Activated CD8-positive, alpha-beta memory T cell treated with anti-CD3 and anti-CD28 coated beads, Interleukin-2, amount 10 ng/mL, durations not matched to agents 7 days and 5 days (primary cell): ENCODE measurements around the gene IMP3. TPM values are rescaled to one million over a fixed set of nuclear protein-coding genes. Genes with fewer than 3 reads are reported as not detected.

Experiments
- ATAC-seq: fragments of 150-1000 bp; cut with Tn5 transposase; one replicate; pipeline ENCODE4 v1.10.0; 2021; ENCODE audit warnings: moderate library complexity
- CTCF ChIA-PET: fragments of 350-600 bp; sonication (Branson Sonifier 250); formaldehyde crosslinking; loops from one replicate; lab custom pipeline; 2021; ENCODE audit warnings: antibody characterized with exemption; lab: Charles Lee
- DNase-seq: peaks from one replicate; pipeline ENCODE4 v3.0.0-alpha.2; 2020
- H3K27ac Mint-ChIP-seq: one replicate; pipeline ENCODE4 v1.8.0; 2021; ENCODE audit warnings: mild to moderate bottlenecking, mixed read lengths
- H3K27me3 Mint-ChIP-seq: one replicate; pipeline ENCODE4 v1.8.0; 2021; ENCODE audit warnings: mixed read lengths
- H3K36me3 Mint-ChIP-seq: one replicate; pipeline ENCODE4 v1.8.0; 2021; ENCODE audit warnings: mild to moderate bottlenecking, mixed read lengths
- H3K4me1 Mint-ChIP-seq: one replicate; pipeline ENCODE4 v1.8.0; 2021; ENCODE audit warnings: mixed read lengths
- H3K4me3 Mint-ChIP-seq: one replicate; pipeline ENCODE4 v1.8.0; 2021; ENCODE audit warnings: mild to moderate bottlenecking, moderate library complexity, mixed read lengths
- H3K9me3 Mint-ChIP-seq: one replicate; pipeline ENCODE4 v1.8.0; 2022; ENCODE audit warnings: low read depth, mixed read lengths
- total RNA-seq, 2 experiments: library from RNA; stranded (reverse); gene quantifications; one replicate each; pipeline ENCODE4 v1.2.3, GENCODE V29; 2021

The IMP3 gene
- total RNA-seq, 2 experiments from 2014 or later: 84.0 to 109 TPM

DNA sequence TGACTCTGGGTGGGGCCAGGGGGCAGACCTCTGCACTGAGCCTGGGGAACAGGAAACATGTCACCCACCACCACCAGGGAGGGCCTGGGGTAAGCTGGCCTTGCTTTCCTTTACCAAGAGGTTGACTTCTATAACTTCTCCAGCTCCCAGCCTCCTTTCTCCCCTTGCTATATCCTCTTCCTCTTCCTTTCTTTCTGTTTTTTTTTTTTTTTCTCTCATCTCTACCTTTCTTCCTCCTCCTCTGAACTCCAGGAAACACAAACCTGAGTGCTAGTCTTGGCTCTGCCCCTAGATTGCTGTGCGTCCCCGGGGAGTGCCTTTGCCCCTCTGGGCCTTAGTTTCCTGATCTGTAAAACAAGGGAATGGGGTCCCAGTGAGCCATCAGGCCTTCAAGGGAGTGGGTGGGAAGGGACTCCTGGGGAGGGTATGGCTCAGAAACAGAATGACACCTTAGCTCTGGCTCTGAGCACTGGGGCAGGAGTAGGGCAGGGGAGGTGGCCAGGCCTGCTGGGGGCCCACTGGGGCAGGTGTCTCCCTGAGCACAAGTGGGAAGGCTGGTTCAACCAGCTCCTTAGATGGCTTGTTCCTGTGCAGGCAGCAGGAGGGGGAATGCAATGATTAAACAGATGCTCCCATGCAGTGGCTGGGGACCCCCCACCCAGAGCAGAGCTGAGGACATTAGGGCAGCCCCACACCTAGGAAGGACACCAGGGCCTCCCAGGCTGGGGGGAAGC lies 12.0 kb upstream of the IMP3 start:
- Mint-ChIP-seq H3K9me3 (no peaks in the 10 kb centered on the region), H3K36me3 (no peaks in the 10 kb centered on the region), H3K27ac (peak overlapping the region; percentile 74), H3K27me3 (peaks cover 9% of the 10 kb centered on the region), H3K4me1 (peaks cover 21% of the 10 kb centered on the region), H3K4me3 (no peak overlapping the region)
- CTCF ChIA-PET: interaction anchor here (1.1 to 2.0 kb wide), 6 partner anchors 11 to 317 kb away, joined by 3 to 19 read pairs (median 4); partner anchors contain the start of genes COMMD4 and IMP3
- ATAC-seq (no peak), DNase-seq (no peak)

DNA sequence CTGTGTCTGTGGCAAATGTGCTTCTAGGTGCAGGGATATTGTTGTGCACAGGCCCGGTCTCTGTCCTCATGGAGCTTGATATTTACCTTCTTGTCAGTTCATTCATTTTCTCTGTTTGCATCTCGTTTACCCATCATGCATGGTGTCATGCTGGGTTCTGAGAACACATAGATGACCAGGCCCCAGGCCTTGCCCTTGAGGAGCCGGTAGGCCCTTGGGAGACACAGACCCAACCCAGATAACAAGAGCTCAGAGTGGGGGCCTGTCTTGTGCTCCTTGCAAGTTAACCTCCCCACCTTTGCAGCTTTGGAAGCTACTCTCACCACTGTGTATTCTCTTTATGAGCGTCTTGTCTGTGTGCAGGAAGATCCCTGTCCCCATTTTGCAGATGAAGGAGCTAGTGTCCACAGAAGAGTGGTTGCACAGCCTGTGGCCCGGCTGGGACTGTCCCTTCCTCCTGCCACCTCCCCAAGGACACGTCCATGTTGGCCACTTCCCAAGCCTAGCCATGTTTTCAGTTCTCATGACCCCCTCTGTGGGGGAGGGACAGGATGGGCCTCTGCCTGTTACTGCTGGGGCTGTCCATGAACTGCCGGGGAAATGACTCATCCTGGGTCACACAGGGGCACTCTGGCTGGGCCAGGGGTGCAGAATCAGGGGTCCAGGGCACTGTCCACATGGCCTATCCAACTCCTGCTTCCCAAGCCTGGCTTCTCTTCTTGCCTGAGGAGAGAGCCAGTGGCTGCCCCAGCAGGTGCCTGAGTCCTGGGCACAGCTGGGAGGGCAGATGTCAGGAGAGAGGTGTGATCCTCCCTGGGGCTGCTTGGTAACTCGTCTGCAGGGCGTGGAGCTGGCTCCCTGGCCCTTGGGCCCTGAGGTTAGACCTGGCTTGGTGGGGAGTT lies 11.1 kb upstream of the IMP3 start:
- DNase-seq (peak; percentile 52), ATAC-seq (peak; percentile 21)
- no peaks in the 10 kb centered on the region for H3K36me3 Mint-ChIP-seq
- peaks cover 26% of the 10 kb centered on the region for H3K4me1 Mint-ChIP-seq
- CTCF ChIA-PET: interaction anchor here (0.6 to 2.0 kb wide), 6 partner anchors 10 to 316 kb away, joined by 3 to 19 read pairs (median 4); partner anchors contain the start of genes COMMD4 and IMP3
- H3K27ac Mint-ChIP-seq: peak overlapping the region; percentile 74
- no peaks in the 10 kb centered on the region for H3K9me3 Mint-ChIP-seq
- H3K27me3 Mint-ChIP-seq: peaks cover 17% of the 10 kb centered on the region
- no peak overlapping the region for H3K4me3 Mint-ChIP-seq

DNA sequence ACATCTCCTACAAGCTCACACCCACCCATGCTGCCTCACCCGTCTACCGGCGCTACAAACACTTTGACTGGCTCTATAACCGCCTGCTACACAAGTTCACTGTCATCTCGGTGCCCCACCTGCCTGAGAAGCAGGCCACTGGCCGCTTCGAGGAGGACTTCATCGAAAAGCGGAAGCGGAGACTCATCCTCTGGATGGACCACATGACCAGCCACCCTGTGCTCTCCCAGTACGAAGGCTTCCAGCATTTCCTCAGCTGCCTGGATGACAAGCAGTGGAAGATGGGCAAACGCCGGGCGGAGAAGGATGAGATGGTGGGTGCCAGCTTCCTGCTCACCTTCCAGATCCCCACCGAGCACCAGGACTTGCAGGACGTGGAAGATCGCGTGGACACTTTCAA lies 9.8 kb upstream of the IMP3 start:
- no peak overlapping the region for H3K27ac Mint-ChIP-seq
- no peak for ATAC-seq
- H3K4me3 Mint-ChIP-seq: no peak overlapping the region
- H3K36me3 Mint-ChIP-seq: no peaks in the 10 kb centered on the region
- CTCF ChIA-PET: interaction anchor here (0.5 kb wide), 1 partner anchor 9 kb away, joined by 3 read pairs; no protein-coding TSS in a partner anchor
- DNase-seq: no peak
- H3K4me1 Mint-ChIP-seq: peaks cover 26% of the 10 kb centered on the region
- peaks cover 19% of the 10 kb centered on the region for H3K27me3 Mint-ChIP-seq
- H3K9me3 Mint-ChIP-seq: no peaks in the 10 kb centered on the region

DNA sequence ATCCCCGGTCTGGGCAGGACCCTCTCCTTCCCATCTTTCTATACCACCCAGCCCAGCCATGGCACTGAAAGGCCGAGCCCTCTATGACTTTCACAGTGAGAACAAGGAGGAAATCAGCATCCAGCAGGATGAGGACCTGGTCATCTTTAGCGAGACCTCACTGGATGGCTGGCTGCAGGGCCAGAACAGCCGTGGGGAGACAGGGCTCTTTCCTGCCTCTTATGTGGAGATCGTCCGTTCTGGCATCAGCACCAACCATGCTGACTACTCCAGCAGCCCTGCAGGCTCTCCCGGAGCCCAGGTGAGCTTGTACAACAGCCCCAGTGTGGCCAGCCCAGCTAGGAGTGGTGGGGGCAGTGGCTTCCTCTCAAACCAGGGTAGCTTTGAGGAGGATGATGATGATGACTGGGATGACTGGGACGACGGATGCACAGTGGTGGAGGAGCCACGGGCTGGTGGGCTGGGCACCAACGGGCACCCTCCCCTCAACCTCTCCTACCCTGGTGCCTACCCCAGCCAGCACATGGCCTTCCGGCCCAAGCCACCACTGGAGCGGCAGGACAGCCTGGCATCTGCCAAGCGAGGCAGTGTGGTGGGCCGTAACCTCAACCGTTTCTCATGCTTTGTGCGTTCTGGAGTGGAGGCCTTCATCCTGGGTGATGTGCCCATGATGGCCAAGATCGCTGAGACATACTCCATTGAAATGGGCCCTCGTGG lies 9.2 kb upstream of the IMP3 start:
- no peaks in the 10 kb centered on the region for H3K36me3 Mint-ChIP-seq
- H3K9me3 Mint-ChIP-seq: no peaks in the 10 kb centered on the region
- peaks cover 26% of the 10 kb centered on the region for H3K4me1 Mint-ChIP-seq
- DNase-seq: no peak
- peak overlapping the region; percentile 76 for H3K4me3 Mint-ChIP-seq
- no peak overlapping the region for H3K27ac Mint-ChIP-seq
- ATAC-seq: no peak
- peaks cover 19% of the 10 kb centered on the region for H3K27me3 Mint-ChIP-seq
- CTCF ChIA-PET: interaction anchor here (0.5 kb wide), 1 partner anchor 8 kb away, joined by 3 read pairs; no protein-coding TSS in a partner anchor

DNA sequence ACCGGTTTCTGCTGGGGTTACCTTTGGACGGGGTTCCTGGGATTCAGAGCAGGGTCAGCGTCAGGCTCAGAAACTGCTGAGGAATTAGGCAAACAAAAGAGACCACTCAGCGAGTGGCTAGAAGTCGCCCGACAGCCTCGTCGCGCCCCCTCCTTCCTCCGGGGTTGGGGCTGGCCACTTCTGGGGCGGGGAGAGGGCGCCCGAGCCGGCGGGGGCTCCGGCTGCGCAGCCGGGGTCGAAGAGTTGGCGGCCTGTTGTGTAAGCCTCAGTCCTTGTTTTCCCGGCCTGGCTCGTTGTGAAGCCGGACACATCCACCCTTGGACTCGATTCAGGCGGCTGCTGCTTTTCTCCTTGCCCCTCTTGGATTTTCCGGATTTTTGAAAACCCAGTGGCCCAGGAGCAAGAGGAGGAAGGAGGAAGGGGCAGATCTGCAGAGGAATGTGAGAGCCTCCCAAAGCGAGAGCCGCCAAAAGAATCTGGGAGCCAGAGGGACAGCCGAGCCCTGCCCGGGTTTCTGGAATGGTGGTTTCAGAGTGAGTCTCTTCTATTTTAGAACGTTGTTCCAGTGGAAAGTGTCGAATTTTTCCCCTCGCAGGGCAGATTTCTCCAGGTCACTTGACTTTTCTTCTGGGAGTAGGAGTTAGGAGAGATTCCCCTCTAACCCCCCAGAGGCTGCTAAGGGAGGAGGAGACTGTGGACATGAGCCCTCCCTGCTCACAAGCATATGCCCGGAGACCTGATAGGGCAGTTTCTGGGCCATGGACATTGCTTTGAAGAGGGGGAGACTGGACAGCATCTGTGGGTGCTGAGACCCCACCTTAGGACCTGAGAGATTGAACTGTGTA lies 8.4 kb upstream of the IMP3 start:
- Mint-ChIP-seq H3K27me3 (peaks cover 19% of the 10 kb centered on the region), H3K4me3 (peak overlapping the region; percentile 76), H3K27ac (no peak overlapping the region), H3K36me3 (no peaks in the 10 kb centered on the region), H3K4me1 (peaks cover 26% of the 10 kb centered on the region), H3K9me3 (no peaks in the 10 kb centered on the region)
- CTCF ChIA-PET: interaction anchor here (0.7 to 2.6 kb wide), 12 partner anchors 10 to 282 kb away, joined by 3 to 14 read pairs (median 5); partner anchors contain the start of gene MAN2C1
- DNase-seq (no peak), ATAC-seq (no peak)

DNA sequence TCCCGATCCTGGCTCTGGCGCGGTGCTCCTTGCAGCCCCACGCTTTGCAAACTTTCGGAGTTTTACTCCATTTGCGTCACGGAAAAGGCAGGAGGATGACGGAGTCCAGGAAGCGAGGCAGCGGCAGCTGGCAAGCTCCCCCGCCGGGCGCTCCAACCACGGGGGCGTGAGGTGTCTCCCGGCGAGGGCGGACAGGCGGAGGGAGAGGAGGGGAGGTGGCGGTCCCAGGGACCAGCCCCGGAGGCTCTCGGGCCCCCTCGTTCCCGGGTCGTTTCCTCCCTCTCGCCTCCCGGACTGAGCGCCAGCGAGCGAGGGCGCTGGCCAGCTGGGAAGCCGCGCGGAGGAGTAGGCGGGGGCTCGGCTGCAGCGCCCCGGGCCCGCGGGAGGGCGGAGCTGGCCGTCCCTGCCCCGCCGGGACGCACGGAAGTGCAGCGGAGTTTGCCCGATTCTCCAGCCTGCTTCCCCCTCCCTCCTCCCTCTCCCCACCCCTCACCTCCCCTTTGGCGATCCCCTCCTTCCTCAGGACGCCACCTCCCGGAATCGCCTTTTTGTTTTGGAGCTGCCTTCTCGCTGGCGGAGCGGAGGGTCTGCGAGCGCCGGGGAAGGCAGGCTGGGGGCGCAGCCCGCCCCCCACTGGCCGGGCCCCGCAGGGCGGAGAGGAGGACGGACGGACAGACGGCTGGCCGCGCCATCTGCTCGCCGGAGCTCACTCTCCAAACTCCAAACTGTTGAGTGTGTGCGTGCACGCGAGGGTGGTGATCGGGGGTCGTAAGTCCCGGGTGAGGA lies 7.5 kb upstream of the IMP3 start, which contains the start of gene SNX33:
TSS of gene SNX33 (plus strand) at position 543 of the 786 bp plus-strand sequence. CDS start 1,191 bp downstream, outside the sequence.
- Mint-ChIP-seq H3K27me3 (peaks cover 19% of the 10 kb centered on the region), H3K4me1 (peaks cover 26% of the 10 kb centered on the region), H3K36me3 (no peaks in the 10 kb centered on the region), H3K4me3 (peak within 1 kb of the TSS; percentile 76), H3K9me3 (no peaks in the 10 kb centered on the region), H3K27ac (no peak within 1 kb of the TSS)
- CTCF ChIA-PET: interaction anchor here (0.6 to 2.6 kb wide), 16 partner anchors 9 to 281 kb away, joined by 3 to 14 read pairs (median 6); partner anchors contain the start of gene MAN2C1
- DNase-seq: peak; percentile 72
- ATAC-seq: peak; percentile 72

DNA sequence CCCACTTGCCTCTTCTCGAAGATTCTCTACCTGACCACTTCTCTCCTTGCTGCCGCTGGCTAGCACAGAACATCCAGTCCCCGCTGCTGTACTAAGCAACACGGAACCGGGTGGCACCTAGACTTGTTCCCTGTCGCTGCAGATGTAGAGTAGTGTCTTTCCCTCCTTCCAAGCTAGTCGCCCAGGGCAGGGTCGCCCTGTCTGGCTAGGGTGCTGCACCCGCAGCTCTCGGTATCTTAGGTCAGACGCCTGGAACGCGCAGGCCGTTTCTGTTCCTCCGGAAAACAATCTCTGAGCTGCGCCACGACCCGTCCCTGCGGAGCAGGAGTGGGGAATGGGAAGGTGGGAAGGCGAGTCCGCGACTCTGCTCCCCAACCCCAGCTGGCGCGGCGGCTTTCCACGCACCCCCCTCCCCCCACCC lies 6.9 kb upstream of the IMP3 start:
- Mint-ChIP-seq H3K36me3 (no peaks in the 10 kb centered on the region), H3K27ac (no peak overlapping the region), H3K4me3 (peak overlapping the region; percentile 76), H3K4me1 (peaks cover 28% of the 10 kb centered on the region), H3K9me3 (no peaks in the 10 kb centered on the region), H3K27me3 (peaks cover 19% of the 10 kb centered on the region)
- CTCF ChIA-PET: interaction anchor here (0.9 to 2.6 kb wide), 13 partner anchors 9 to 279 kb away, joined by 3 to 14 read pairs (median 6); partner anchors contain the start of gene MAN2C1
- DNase-seq (no peak), ATAC-seq (no peak)

DNA sequence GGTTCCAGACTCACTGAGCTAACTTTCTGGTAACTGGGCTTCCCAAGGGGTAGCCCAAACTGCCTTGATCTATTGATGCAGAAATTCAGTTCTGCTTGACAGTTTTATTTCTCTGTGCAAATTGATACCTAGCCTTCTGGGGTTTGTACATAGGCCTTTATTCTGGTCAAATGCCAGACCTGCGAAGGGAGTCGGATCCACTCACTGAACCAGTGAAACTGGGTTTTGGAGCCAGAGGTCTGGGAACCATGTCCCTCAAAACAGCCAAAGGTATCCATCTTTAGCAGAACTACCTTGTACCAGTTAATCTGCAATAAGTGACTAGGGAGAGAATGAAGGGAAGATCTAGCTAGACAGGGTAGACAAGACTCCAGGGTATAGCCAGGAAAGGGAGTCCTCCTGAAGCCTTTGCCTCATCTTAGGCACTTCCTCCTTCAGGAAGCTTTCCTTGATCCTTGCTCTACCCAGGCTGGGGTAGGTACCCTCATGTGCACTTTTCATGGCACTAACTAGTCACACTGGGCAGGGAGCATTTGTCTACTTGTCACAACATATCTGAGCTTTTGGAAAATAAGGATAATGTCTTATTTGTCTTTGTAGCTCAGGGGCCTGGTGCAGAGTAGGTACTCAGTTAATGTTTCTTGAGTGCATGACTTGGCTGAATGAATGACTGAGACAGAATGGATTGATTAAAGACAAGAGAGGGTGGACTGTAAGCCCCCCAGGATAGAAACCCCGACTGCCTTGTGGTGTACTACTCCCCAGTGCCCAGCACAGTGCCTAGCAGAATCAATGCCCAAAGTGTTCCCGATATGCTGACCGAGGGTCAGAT lies 6.3 kb upstream of the IMP3 start:
- CTCF ChIA-PET: interaction anchor here (1.2 to 2.6 kb wide), 6 partner anchors 8 to 278 kb away, joined by 5 to 10 read pairs (median 8); partner anchors contain the start of gene MAN2C1

DNA sequence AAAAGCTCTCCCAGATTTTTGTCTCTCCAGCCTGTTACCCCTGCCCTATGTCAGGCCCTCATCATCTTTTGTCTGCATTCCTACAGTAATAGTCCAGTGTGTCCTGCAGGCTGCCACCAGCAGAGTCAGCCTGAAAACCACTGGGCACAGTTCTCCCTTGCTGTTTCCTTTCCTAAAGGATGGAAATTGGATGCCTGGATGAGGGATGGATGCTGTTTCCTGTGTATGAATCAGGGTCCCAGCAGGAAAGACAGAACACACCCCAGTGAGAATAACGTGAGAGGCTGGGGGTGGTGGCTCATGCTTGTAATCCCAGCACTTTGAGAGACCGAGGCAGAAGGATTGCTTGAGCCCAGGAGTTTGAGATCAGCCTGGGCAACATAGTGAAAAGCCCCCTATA lies 4.4 kb upstream of the IMP3 start:
- H3K4me1 Mint-ChIP-seq: peaks cover 20% of the 10 kb centered on the region
- CTCF ChIA-PET: interaction anchor here (0.9 to 1.1 kb wide), 2 partner anchors 42 to 276 kb away, joined by 3 read pairs; no protein-coding TSS in a partner anchor
- H3K27ac Mint-ChIP-seq: no peak overlapping the region
- ATAC-seq (no peak), DNase-seq (no peak)
- peaks cover 2% of the 10 kb centered on the region for H3K36me3 Mint-ChIP-seq
- no peaks in the 10 kb centered on the region for H3K9me3 Mint-ChIP-seq
- H3K4me3 Mint-ChIP-seq: no peak overlapping the region
- peaks cover 19% of the 10 kb centered on the region for H3K27me3 Mint-ChIP-seq

More for the DNA sequence above, 6.3 kb upstream of the IMP3 start:
- Mint-ChIP-seq H3K4me1 (peaks cover 22% of the 10 kb centered on the region), H3K36me3 (no peaks in the 10 kb centered on the region), H3K27me3 (peaks cover 19% of the 10 kb centered on the region), H3K9me3 (no peaks in the 10 kb centered on the region), H3K27ac (no peak overlapping the region), H3K4me3 (peak overlapping the region; percentile 76)
- ATAC-seq: no peak
- DNase-seq: no peak

DNA sequence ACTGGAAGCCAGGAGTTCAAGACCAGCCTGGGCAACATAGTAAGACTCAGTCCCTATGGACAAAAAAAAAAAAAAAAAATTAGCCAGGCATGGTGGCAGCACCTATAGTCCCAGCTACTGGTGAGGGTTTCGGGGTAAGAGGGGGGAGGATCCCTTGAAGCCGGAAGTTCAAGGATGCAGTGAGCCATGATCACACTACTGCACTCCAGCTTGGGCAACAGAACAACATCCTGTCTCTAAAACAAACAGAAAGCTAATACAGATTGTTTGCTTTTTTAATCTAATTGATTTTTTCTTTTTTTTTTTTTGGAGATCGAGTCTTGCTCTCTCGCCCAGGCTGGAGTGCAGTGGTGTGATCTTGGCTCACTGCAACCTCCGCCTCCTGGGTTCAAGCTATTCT lies 1.6 kb upstream of the IMP3 start:
- H3K27me3 Mint-ChIP-seq: peaks cover 6% of the 10 kb centered on the region

More for the DNA sequence above, 1.6 kb upstream of the IMP3 start:
- ATAC-seq (no peak), DNase-seq (no peak)
- H3K27ac Mint-ChIP-seq: no peak overlapping the region
- H3K36me3 Mint-ChIP-seq: peaks cover 16% of the 10 kb centered on the region
- CTCF ChIA-PET: interaction anchor here (0.7 to 5.7 kb wide), 13 partner anchors 10 to 273 kb away, joined by 3 to 68 read pairs (median 16); partner anchors contain the start of genes MAN2C1, PTPN9, SIN3A and SNUPN
- no peak overlapping the region for H3K4me3 Mint-ChIP-seq
- no peaks in the 10 kb centered on the region for H3K9me3 Mint-ChIP-seq
- H3K4me1 Mint-ChIP-seq: peaks cover 29% of the 10 kb centered on the region
